RWPE2 (cell line): ENCODE results near the gene ARID3B.

Experiments
- ATAC-seq: fragments of 200-7000 bp; cut with Tn5 transposase; 3 replicates; pipeline ENCODE4 v1.9.1; 2021; ENCODE audit warnings: low read depth
- DNase-seq: peaks from one replicate; pipeline ENCODE4 v3.0.0-alpha.2; 2020; ENCODE audit warnings: low spot score
- H3K27ac ChIP-seq: fragments of 450-650 bp; 2 replicates; pipeline ENCODE4 v1.5.1; 2017; ENCODE audit warnings: mild to moderate bottlenecking; ENCODE audit not compliant: poor library complexity, severe bottlenecking
- H3K27me3 ChIP-seq: fragments of 250-450 bp; sonication (Bioruptor Pico); 2 replicates; pipeline ENCODE4 v1.5.1; 2021; ENCODE audit warnings: mild to moderate bottlenecking, moderate library complexity; ENCODE audit not compliant: insufficient read depth, poor library complexity, severe bottlenecking
- H3K36me3 ChIP-seq: fragments of 250-450 bp; sonication (Bioruptor Pico); 2 replicates; pipeline ENCODE4 v1.5.1; 2020; ENCODE audit warnings: low read depth, mild to moderate bottlenecking, moderate library complexity
- H3K4me1 ChIP-seq: fragments of 250-450 bp; sonication (Bioruptor Pico); 2 replicates; pipeline ENCODE4 v1.5.1; 2021; ENCODE audit warnings: mild to moderate bottlenecking, moderate library complexity; ENCODE audit not compliant: insufficient read depth, poor library complexity, severe bottlenecking
- H3K4me3 ChIP-seq: fragments of 250-450 bp; sonication (Bioruptor Pico); 2 replicates; pipeline ENCODE4 v1.5.1; 2021; ENCODE audit warnings: mild to moderate bottlenecking, moderate library complexity; ENCODE audit not compliant: severe bottlenecking
- H3K9me3 ChIP-seq: fragments of 250-450 bp; sonication (Bioruptor Pico); 2 replicates; pipeline ENCODE4 v1.5.1; 2021; ENCODE audit warnings: mild to moderate bottlenecking, moderate library complexity; ENCODE audit not compliant: severe bottlenecking
- CTCF ChIP-seq: fragments of 450-650 bp; IDR thresholded peaks from one replicate; pipeline ENCODE4 v1.5.1; 2017; ENCODE audit warnings: mild to moderate bottlenecking, moderate library complexity; ENCODE audit not compliant: poor library complexity, severe bottlenecking

The ARID3B gene

GRCh38 chr15:74571191-74571590, 30.2 kb downstream of the ARID3B start:
- H3K9me3 ChIP-seq = no peaks in the 10 kb centered on the region
- H3K36me3 ChIP-seq = peaks cover 72% of the 10 kb centered on the region
- H3K4me1 ChIP-seq = no peaks in the 10 kb centered on the region
- no peak overlapping the region for H3K4me3 ChIP-seq
- DNase-seq (no peak), ATAC-seq (no peak)
- no peak for TF ChIP-seq CTCF
- no peak overlapping the region for H3K27ac ChIP-seq
- H3K27me3 ChIP-seq = no peaks in the 10 kb centered on the region

GRCh38 chr15:74573987-74574386, 33.0 kb downstream of the ARID3B start:
- Histone ChIP-seq H3K4me1 (no peaks in the 10 kb centered on the region), H3K27ac (no peak overlapping the region), H3K27me3 (no peaks in the 10 kb centered on the region), H3K4me3 (no peak overlapping the region), H3K9me3 (no peaks in the 10 kb centered on the region), H3K36me3 (peaks cover 81% of the 10 kb centered on the region)
- TF ChIP-seq CTCF = no peak
- DNase-seq = no peak
- peak; percentile 38; the same call in 2 of the 3 replicates for ATAC-seq

GRCh38 chr15:74578496-74578994, 37.5 kb downstream of the ARID3B start:
- no peak for TF ChIP-seq CTCF
- no peak for ATAC-seq
- Histone ChIP-seq H3K4me3 (no peak overlapping the region), H3K36me3 (peaks cover 72% of the 10 kb centered on the region), H3K4me1 (peaks cover 8% of the 10 kb centered on the region), H3K27me3 (no peaks in the 10 kb centered on the region), H3K27ac (no peak overlapping the region), H3K9me3 (no peaks in the 10 kb centered on the region)
- DNase-seq = peak; percentile 14

GRCh38 chr15:74579001-74579400, 38.0 kb downstream of the ARID3B start:
- no peak for TF ChIP-seq CTCF
- no peak overlapping the region for H3K27ac ChIP-seq
- peaks cover 8% of the 10 kb centered on the region for H3K4me1 ChIP-seq
- H3K36me3 ChIP-seq = peaks cover 67% of the 10 kb centered on the region
- H3K9me3 ChIP-seq = no peaks in the 10 kb centered on the region
- no peaks in the 10 kb centered on the region for H3K27me3 ChIP-seq
- no peak for ATAC-seq
- no peak overlapping the region for H3K4me3 ChIP-seq
- DNase-seq = peak; percentile 61

GRCh38 chr15:74580538-74581350, 39.7 kb downstream of the ARID3B start:
- no peak overlapping the region for H3K27ac ChIP-seq
- H3K4me1 ChIP-seq = peaks cover 8% of the 10 kb centered on the region
- peaks cover 59% of the 10 kb centered on the region for H3K36me3 ChIP-seq
- peak; percentile 57 for DNase-seq
- H3K4me3 ChIP-seq = no peak overlapping the region
- ATAC-seq = peak; percentile 40; the same call in 2 of the 3 replicates
- no peaks in the 10 kb centered on the region for H3K27me3 ChIP-seq
- TF ChIP-seq CTCF = no peak
- H3K9me3 ChIP-seq = no peaks in the 10 kb centered on the region
